OCI-LY7 (cell line): ENCODE measurements around the gene RHBDL1. TPM values are rescaled to one million over a fixed set of nuclear protein-coding genes. Genes with fewer than 3 reads are reported as not detected.

Experiments used
- BruUV-seq: library from RNA; stranded (reverse); fragments of 400-500 nt; replicated peaks from 2 replicates; lab custom pipeline; 2021; lab: Mats Ljungman, UMichigan
- CTCF ChIA-PET: fragments of 300-600 bp; sonication (Branson Sonifier 250); formaldehyde crosslinking; loops from one replicate; lab custom pipeline; 2022; ENCODE audit warnings: antibody characterized with exemption; ENCODE audit not compliant: unreplicated experiment; lab: Charles Lee
- POLR2A ChIA-PET: fragments of 300-600 bp; sonication (Branson Sonifier 250); formaldehyde crosslinking; loops from one replicate; lab custom pipeline; 2022; ENCODE audit warnings: antibody characterized with exemption; lab: Charles Lee
- DNase-seq: peaks from one replicate; pipeline ENCODE4 v3.0.0-alpha.2; 2015; ENCODE audit warnings: low spot score
- H2AFZ ChIP-seq: fragments of 200-600 bp; sonication (generic), shearing (Covaris generic); 2 replicates; pipeline ENCODE4 v1.6.1; 2014; ENCODE audit warnings: mild to moderate bottlenecking, antibody characterized with exemption, low read length, moderate library complexity
- H3K27ac ChIP-seq: fragments of 200-600 bp; sonication (generic); 2 replicates; pipeline ENCODE4 v1.5.1; 2014; ENCODE audit warnings: mixed run types, low read depth, mild to moderate bottlenecking, moderate library complexity, low read length, inconsistent platforms; ENCODE audit not compliant: poor library complexity, severe bottlenecking
- H3K36me3 ChIP-seq: fragments of 200-600 bp; sonication (generic); 2 replicates; pipeline ENCODE4 v1.6.1; 2014; ENCODE audit warnings: mild to moderate bottlenecking, antibody characterized with exemption, low read length, moderate library complexity, mixed read lengths; ENCODE audit not compliant: insufficient read depth
- H3K4me1 ChIP-seq: fragments of 200-600 bp; sonication (generic); 2 replicates; pipeline ENCODE4 v1.5.1; 2014; ENCODE audit warnings: mild to moderate bottlenecking, low read length; ENCODE audit not compliant: insufficient read depth, poor library complexity, severe bottlenecking
- H3K4me2 ChIP-seq: fragments of 200-600 bp; sonication (generic); 2 replicates; pipeline ENCODE4 v1.6.1; 2014; ENCODE audit warnings: mild to moderate bottlenecking, low read length
- H3K4me3 ChIP-seq: fragments of 200-600 bp; sonication (generic); 2 replicates; pipeline ENCODE4 v1.5.1; 2014; ENCODE audit warnings: mild to moderate bottlenecking, low read depth, low read length; ENCODE audit not compliant: poor library complexity, severe bottlenecking
- H3K79me2 ChIP-seq: fragments of 200-600 bp; sonication (generic); 2 replicates; pipeline ENCODE4 v1.6.1; 2016; ENCODE audit warnings: low read depth, mild to moderate bottlenecking, low read length, moderate library complexity, mixed read lengths; ENCODE audit not compliant: insufficient read depth
- H3K9me2 ChIP-seq: fragments of 200-600 bp; sonication (generic); 2 replicates; pipeline ENCODE4 v1.6.1; 2016; ENCODE audit warnings: mild to moderate bottlenecking, low read length, mixed read lengths; ENCODE audit not compliant: insufficient read depth
- H3K9me3 ChIP-seq: fragments of 200-600 bp; sonication (generic); 2 replicates; pipeline ENCODE4 v1.6.1; 2014; ENCODE audit warnings: mild to moderate bottlenecking, mixed run types, low read length, mixed read lengths
- H4K20me1 ChIP-seq: fragments of 200-600 bp; sonication (generic); 2 replicates; pipeline ENCODE4 v1.6.1; 2014; ENCODE audit warnings: mild to moderate bottlenecking, antibody characterized with exemption, low read length, moderate library complexity, mixed read lengths; ENCODE audit not compliant: insufficient read depth
- EZH2phosphoT487 ChIP-seq: fragments of 200-600 bp; sonication (generic); IDR thresholded peaks from 2 replicates; pipeline ENCODE4 v1.6.1; 2018; ENCODE audit warnings: low read depth, borderline replicate concordance, mild to moderate bottlenecking, mixed run types, antibody characterized with exemption, low read length, moderate library complexity, mixed read lengths
- intact Hi-C: fragments of 100-400 bp; cut with micrococcal nuclease; formaldehyde crosslinking; loops from one replicate; pipeline ENCODE4 v1.10.0; 2022; ENCODE audit not compliant: unreplicated experiment
- total RNA-seq, 2 experiments: library from RNA; depleted of rRNA in 1 of 2; stranded (reverse); fragments of >200 nt in 1 of 2; shearing (Covaris generic) in 1 of 2; gene quantifications; 2 replicates each; pipeline ENCODE4 v1.2.3, GENCODE V29; 2014 to 2022
- TF ChIP-seq, protein P1 (sequence below): fragments of 200-600 bp; sonication (generic); conservative IDR thresholded peaks from 2 replicates; pipeline ENCODE4 v1.5.1; 2014; ENCODE audit warnings: mild to moderate bottlenecking, antibody characterized with exemption, low read length, moderate library complexity, mixed read lengths

The RHBDL1 gene
- total RNA-seq, 2 experiments from 2014 or later, result 4.2 TPM

DNA sequence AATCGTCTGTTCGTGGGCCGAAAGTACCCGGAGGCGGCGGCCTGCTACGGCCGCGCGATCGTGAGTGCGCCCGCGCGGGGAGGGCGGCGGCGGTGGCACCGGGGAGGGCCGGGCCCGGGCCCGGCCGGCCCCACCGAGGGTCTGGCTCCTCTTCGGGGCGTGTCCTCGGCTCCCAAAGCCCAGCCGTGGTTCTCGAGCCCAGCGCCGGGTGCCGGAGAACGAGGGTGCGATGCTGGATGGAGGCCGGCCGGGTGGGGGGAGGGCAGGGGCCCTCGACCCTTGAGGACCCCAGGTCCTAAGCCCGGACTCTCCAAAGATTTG lies 5.1 kb downstream of the RHBDL1 start:
- H3K27ac ChIP-seq, result peak overlapping the region; percentile 63
- intact Hi-C loops, result loop anchor here (5.0 kb wide), 1 partner anchor 42 kb away; the partner anchor contains the start of gene ANTKMT
- H3K9me2 ChIP-seq, result no peaks in the 10 kb centered on the region
- peaks cover 5% of the 10 kb centered on the region; the same call in 1 of the 2 replicates for H4K20me1 ChIP-seq
- CTCF ChIA-PET, result interaction anchor here (1.0 kb wide), 1 partner anchor 9 kb away, joined by 4 read pairs; the partner anchor contains the start of gene WDR24
- H3K4me1 ChIP-seq, result peaks cover 40% of the 10 kb centered on the region
- DNase-seq, result no peak
- peak overlapping the region; percentile 82 for H3K4me3 ChIP-seq
- peaks cover 29% of the 10 kb centered on the region for H3K36me3 ChIP-seq
- BruUV-seq, result no TSS peak
- H3K9me3 ChIP-seq, result no peaks in the 10 kb centered on the region
- H2AFZ ChIP-seq, result no peak overlapping the region
- H3K4me2 ChIP-seq, result peak overlapping the region; percentile 88
- peaks cover 25% of the 10 kb centered on the region; the same call in 1 of the 2 replicates for H3K79me2 ChIP-seq
- POLR2A ChIA-PET, result no interaction called here
- no peak for TF ChIP-seq EZH2phosphoT487
- TF ChIP-seq, protein P1, sequence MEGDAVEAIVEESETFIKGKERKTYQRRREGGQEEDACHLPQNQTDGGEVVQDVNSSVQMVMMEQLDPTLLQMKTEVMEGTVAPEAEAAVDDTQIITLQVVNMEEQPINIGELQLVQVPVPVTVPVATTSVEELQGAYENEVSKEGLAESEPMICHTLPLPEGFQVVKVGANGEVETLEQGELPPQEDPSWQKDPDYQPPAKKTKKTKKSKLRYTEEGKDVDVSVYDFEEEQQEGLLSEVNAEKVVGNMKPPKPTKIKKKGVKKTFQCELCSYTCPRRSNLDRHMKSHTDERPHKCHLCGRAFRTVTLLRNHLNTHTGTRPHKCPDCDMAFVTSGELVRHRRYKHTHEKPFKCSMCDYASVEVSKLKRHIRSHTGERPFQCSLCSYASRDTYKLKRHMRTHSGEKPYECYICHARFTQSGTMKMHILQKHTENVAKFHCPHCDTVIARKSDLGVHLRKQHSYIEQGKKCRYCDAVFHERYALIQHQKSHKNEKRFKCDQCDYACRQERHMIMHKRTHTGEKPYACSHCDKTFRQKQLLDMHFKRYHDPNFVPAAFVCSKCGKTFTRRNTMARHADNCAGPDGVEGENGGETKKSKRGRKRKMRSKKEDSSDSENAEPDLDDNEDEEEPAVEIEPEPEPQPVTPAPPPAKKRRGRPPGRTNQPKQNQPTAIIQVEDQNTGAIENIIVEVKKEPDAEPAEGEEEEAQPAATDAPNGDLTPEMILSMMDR, result no peak

DNA sequence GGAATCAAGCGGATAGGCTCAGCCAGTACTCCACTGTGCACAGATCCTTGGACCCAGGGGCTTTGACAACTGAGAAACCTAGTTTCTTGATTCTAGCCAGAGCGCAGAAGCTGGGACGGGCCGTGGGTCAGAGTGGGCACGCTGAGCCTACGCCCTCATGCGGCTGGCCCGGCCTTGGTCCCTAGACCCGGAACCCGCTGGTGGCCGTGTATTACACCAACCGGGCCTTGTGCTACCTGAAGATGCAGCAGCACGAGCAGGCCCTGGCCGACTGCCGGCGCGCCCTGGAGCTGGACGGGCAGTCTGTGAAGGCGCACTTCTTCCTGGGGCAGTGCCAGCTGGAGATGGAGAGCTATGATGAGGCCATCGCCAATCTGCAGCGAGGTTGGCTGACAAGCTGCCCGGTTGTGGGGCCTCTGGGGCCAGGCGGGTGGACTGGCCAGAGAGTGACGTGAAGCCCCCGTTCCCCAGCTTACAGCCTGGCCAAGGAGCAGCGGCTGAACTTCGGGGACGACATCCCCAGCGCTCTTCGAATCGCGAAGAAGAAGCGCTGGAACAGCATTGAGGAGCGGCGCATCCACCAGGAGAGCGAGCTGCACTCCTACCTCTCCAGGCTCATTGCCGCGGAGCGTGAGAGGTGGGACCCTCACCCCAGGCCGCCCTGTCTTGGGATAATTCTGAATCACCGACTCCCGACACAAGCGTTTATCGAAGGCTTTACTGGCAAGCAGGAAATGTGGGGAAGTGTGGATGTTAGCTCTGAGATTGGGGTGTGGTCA lies 5.7 kb downstream of the RHBDL1 start:
- BruUV-seq, result no TSS peak
- H2AFZ ChIP-seq, result no peak overlapping the region
- POLR2A ChIA-PET, result no interaction called here

More for the DNA sequence above, 5.7 kb downstream of the RHBDL1 start:
- Histone ChIP-seq H3K9me2 (no peaks in the 10 kb centered on the region), H4K20me1 (peaks cover 5% of the 10 kb centered on the region; the same call in 1 of the 2 replicates), H3K79me2 (peaks cover 25% of the 10 kb centered on the region; the same call in 1 of the 2 replicates), H3K4me3 (peak overlapping the region; percentile 82), H3K27ac (peak overlapping the region; percentile 63), H3K9me3 (no peaks in the 10 kb centered on the region), H3K4me1 (peaks cover 40% of the 10 kb centered on the region), H3K4me2 (peak overlapping the region; percentile 88), H3K36me3 (peaks cover 35% of the 10 kb centered on the region)
- peak; percentile 58 for DNase-seq
- no peak for TF ChIP-seq EZH2phosphoT487
- TF ChIP-seq, protein P1, result peak; percentile 47; the same call in 1 of the 2 replicates
- CTCF ChIA-PET, result interaction anchor here (0.6 to 1.0 kb wide), 2 partner anchors 9 to 92 kb away, joined by 3 to 4 read pairs; partner anchors contain the start of gene WDR24
- intact Hi-C loops, result loop anchor here (5.0 kb wide), 1 partner anchor 41 kb away; the partner anchor contains the start of gene ANTKMT
